Measurements from ENCODE around the gene RAD50.
A peak's percentile ranks its signal among the peaks of the same experiment; 100 is the strongest.
"Not testable (repeated sequence)": the region's sequence is repeated elsewhere in the genome, so short reads cannot be mapped to it uniquely, and the experiment has no call there.

The RAD50 gene

GRCh38 chr5:132556763-132557477, at the start of gene RAD50:
Gene RAD50 (plus strand): TSS chr5:132556977. CDS start chr5:132557325, 348 bp downstream.
- H3K4me3 ChIP-seq (replicated peaks in 1 of 2; ENCODE audit: low read depth in 2 of 2, low read length in 2 of 2): peak within 1 kb of the TSS; percentile 75 to 80
- DNase-seq (ENCODE audit: low read depth in 2 of 2): peak; percentile 90 to 92
- no peak for TF ChIP-seq CTCF (IDR thresholded peaks at IDR 0.05; ENCODE audit: low read depth, low read length)

DNA sequence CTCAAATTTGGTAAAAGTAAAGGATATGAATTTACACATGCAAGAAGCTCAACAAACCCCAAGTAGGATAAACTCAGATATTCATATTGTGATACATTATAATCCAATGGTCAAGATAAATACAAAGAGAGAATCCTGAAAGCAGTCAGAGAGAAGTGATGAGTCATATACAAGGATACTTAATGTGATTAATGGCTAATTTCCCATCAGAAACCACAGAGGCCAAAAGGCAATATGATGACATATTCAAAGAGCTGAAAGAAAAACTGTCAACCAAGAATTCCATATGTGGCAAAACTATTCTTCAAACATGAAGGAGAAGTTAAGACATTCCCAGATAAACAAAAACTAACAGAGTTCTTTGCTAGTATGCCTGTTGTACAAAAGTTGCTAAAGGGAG, 46.7 kb upstream of the RAD50 start:
- H3K4me3 ChIP-seq (replicated peaks in 1 of 2; ENCODE audit: low read depth in 2 of 2, low read length in 2 of 2): no peak overlapping the region
- DNase-seq (ENCODE audit: low read depth in 2 of 2): peak; percentile 78 to 87
- TF ChIP-seq CTCF (IDR thresholded peaks at IDR 0.05; ENCODE audit: low read depth, low read length): no peak

GRCh38 chr5:132513618-132514336, 43.0 kb upstream of the RAD50 start:
- H3K4me3 ChIP-seq (replicated peaks in 1 of 2; ENCODE audit: low read depth in 2 of 2, low read length in 2 of 2); DNase-seq (ENCODE audit: low read depth in 2 of 2): not testable (repeated sequence)

- not testable (repeated sequence) for DNase-seq (ENCODE audit: low read depth in 2 of 2); H3K4me3 ChIP-seq (replicated peaks in 1 of 2; ENCODE audit: low read depth in 2 of 2, low read length in 2 of 2)
Observed at GRCh38 chr5:132522067-132522466, 34.7 kb upstream of the RAD50 start.

DNA sequence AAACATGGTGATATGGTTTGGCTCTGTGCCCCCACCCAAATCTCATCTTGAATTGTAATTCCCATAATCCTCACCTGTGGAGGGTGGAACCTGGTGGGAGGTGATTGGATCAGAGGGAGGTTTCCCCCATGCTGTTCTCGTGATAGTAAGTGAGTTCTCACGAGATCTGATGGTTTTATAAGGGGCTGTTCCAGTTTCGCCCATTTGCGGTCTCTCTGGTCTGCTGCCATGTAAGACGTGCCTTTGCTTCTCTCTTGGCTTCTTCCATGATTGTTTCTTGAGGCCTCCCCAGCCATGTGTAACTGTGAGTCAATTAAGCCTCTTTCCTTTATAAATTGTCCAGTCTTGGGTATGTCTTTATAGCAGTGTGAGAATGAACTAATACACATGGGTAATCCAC, 31.9 kb upstream of the RAD50 start:
- H3K4me3 ChIP-seq (replicated peaks in 1 of 2; ENCODE audit: low read depth in 2 of 2, low read length in 2 of 2); DNase-seq (ENCODE audit: low read depth in 2 of 2): not testable (repeated sequence)

- TF ChIP-seq CTCF (IDR thresholded peaks at IDR 0.05; ENCODE audit: low read depth, low read length): no peak
- DNase-seq (ENCODE audit: low read depth in 2 of 2): no peak
- H3K4me3 ChIP-seq (replicated peaks in 1 of 2; ENCODE audit: low read depth in 2 of 2, low read length in 2 of 2): no peak overlapping the region
Observed at GRCh38 chr5:132525299-132525724, 31.5 kb upstream of the RAD50 start.

GRCh38 chr5:132526290-132526973, 30.3 kb upstream of the RAD50 start:
- peak; percentile 69 to 72 for DNase-seq (ENCODE audit: low read depth in 2 of 2)

More at GRCh38 chr5:132526290-132526973, 30.3 kb upstream of the RAD50 start:
- no peak overlapping the region for H3K4me3 ChIP-seq (replicated peaks in 1 of 2; ENCODE audit: low read depth in 2 of 2, low read length in 2 of 2)
- TF ChIP-seq CTCF (IDR thresholded peaks at IDR 0.05; ENCODE audit: low read depth, low read length): peak; percentile 74

Data from cardiac fibroblast (primary cell).